GM11168 (cell line): ENCODE data around the gene LPP.

Experiments
- in situ Hi-C: fragments of 300-500 bp; cut with MboI; formaldehyde crosslinking; loops from one replicate; pipeline ENCODE4 v1.12.0; 2022; ENCODE audit warnings: low sequenced_read_pairs; ENCODE audit not compliant: unreplicated experiment

The LPP gene

GRCh38 chr3:188890572-188891270 lies 736.8 kb downstream of the LPP start:
- in situ Hi-C loops: no loop called here

GRCh38 chr3:188899881-188900280 lies 745.9 kb downstream of the LPP start:
- in situ Hi-C loops: no loop called here

DNA sequence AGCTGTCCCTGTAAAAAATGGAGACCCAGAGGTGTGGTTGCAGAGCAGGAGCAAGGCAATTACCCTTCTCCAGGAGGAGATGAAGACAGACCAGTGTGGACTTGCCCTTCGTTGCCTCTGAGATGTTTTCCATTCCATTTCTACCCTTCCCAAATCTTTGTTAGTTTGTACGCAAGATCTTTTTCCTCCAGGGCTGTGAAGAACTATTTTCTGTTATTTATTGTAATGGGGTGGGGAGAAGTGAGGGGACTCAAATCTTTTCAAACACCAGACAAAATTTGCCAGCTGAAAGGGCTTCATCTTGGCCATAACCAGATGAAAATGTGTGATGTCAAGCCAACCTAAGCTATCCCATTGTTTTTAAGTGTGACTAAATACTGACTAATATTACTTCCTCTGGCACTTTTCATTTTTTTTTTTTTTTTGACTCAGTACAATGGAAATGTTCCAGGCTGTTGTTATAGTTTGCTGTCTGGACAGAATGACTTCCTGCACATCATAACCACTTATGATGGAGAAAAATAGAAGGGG lies 746.5 kb downstream of the LPP start:
- in situ Hi-C loops: no loop called here

DNA sequence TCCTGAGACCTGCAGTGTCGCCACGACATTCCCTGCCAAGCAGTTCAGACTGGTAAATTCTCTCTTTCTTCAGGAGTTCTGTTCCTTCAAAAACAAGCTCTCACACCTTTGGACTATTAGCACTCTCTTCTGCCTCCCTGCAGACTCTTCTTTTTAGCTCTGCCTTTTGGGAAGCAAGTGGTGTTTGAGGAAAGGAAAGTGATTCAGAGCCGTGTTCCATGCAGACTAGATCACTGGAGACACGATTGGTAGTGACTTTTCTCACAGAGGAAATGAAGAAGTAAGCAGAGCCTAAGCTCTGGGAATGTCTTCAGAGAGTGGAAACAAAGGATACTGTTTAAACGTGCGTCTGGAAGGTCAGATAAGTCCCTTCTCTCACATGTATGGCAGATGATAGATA lies 747.2 kb downstream of the LPP start:
- in situ Hi-C loops: no loop called here

DNA sequence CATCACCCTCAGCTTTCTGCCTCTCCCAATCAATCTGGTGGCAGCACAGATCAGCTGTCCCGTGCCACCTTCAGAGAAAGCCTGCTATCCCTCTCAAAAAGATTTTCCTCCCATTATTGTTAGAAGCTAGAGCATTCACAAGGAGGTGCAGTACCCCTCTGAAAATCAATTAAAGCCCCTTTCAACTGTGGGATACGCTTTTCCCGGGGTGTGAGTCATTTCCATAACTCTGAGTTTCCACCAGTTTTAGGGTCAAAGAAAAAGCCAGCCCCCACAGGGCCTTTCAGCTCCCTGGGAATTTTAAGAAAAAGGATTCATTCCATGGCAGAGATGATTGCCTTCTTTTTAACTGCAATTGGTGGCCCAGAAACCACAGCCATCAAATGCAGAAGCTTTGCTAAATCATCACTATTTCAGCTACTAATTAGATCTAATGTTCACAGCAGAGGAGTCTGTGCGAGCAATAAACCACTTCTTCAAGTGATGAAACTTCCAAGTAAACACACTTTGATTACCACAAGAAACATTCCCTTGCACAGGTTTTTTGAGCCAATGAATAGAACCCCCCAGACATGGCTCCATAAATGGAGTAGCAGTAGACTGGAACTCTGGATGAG lies 747.8 kb downstream of the LPP start:
- in situ Hi-C loops: no loop called here

GRCh38 chr3:188904670-188905069 lies 750.7 kb downstream of the LPP start:
- in situ Hi-C loops: no loop called here

- in situ Hi-C loops: no loop called here
These were observed 751.6 kb downstream of the LPP start for GRCh38 chr3:188905547-188905946.

- in situ Hi-C loops: no loop called here
These were observed 752.3 kb downstream of the LPP start for GRCh38 chr3:188906236-188906635.

GRCh38 chr3:188908002-188908850 lies 754.3 kb downstream of the LPP start:
- in situ Hi-C loops: no loop called here

- in situ Hi-C loops: no loop called here
These were observed 757.3 kb downstream of the LPP start for GRCh38 chr3:188911026-188911850.

DNA sequence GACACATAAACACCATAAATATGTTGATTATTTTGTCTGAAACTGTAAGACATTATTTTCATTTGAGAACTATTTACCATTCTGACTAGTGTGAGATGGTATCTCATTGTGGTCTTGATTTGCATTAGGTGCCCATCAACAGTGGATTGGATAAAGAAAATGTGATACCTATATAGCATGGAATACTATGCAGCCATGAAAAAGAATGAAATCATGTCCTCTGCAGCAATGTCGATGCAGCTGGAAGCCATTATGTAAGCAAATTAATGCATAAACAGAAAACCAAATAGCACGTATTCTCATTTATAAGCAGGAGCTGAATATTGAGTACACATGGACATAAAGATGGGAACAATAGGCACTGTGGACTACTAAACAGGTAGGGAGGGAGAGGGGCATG lies 759.1 kb downstream of the LPP start:
- in situ Hi-C loops: no loop called here

GRCh38 chr3:188914552-188914951 lies 760.6 kb downstream of the LPP start:
- in situ Hi-C loops: no loop called here

- in situ Hi-C loops: no loop called here
These were observed 761.2 kb downstream of the LPP start for GRCh38 chr3:188915127-188915526.

DNA sequence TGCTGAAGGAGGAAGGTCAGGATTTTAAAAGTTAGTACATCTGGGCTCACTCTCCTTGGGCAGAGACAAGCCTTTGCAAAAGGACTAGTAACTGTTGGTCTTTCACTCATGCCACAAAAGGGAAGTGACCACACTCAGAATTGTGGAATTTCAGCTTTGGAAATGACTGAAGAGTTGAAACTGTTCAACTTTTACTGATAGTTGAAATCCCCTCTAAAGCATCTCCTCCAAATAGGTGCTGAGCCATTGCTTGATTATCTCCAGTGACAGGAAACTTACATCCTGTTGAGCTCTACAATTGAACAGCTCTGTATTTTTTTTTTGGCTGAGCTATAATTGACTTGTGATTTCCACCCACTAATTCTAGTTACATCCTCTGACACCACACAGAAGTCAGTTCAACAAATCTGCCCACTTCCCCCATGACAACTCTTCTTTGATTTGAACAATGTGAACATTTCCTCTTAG lies 763.0 kb downstream of the LPP start:
- in situ Hi-C loops: no loop called here

DNA sequence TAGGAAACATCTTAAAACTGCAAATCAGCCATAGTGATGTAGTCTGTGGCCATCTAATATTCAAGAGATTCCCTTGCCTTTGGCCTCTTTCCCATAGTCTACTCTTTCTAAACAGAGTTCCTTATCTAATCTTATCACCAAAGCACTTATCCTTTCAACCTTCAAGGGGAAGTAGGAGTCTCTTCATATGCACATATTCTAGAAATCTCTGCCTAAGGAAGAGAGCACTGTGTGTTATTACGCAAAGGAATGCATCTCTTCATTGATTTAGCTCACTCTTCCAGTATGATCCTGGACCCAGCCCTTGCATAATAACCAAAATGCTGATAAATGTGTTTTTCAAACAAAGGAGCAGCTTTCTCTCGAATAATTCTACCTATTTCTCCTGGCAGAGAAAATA lies 764.1 kb downstream of the LPP start:
- in situ Hi-C loops: no loop called here

- in situ Hi-C loops: no loop called here
These were observed 769.7 kb downstream of the LPP start for GRCh38 chr3:188923671-188924070.

GRCh38 chr3:188925376-188925775 lies 771.4 kb downstream of the LPP start:
- in situ Hi-C loops: no loop called here

DNA sequence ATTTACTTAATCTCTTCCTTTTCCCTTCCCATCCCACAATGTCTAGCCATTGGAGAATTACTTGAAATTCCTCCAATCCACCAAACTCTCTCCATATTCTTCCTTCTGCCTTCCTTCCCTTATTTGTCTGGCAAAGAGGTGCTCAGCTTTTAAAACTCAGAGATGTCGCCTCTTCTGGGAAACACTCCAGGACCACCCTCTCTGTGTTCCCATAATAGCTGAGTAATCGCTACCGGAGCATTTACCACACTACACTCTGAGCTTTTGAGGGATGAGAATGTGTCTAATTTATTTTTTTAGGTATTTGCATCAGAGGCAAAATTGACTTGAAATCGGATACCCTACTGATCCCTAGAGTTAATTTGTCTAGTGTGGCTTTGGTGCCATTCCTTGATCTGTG lies 772.2 kb downstream of the LPP start:
- in situ Hi-C loops: no loop called here

GRCh38 chr3:188926741-188927511 lies 773.0 kb downstream of the LPP start:
- in situ Hi-C loops: no loop called here
